SHP77 treated with DMSO at 0.1 percent for 48 hours (cell line): ENCODE measurements around the gene PUM2.
"Not testable (repeated sequence)": the region's sequence is repeated elsewhere in the genome, so short reads cannot be mapped to it uniquely, and the experiment has no call there.

Source experiments
- DNase-seq: peaks from one replicate; lab custom pipeline; 2025; lab: John Stamatoyannopoulos, UW

PUM2 gene

DNA sequence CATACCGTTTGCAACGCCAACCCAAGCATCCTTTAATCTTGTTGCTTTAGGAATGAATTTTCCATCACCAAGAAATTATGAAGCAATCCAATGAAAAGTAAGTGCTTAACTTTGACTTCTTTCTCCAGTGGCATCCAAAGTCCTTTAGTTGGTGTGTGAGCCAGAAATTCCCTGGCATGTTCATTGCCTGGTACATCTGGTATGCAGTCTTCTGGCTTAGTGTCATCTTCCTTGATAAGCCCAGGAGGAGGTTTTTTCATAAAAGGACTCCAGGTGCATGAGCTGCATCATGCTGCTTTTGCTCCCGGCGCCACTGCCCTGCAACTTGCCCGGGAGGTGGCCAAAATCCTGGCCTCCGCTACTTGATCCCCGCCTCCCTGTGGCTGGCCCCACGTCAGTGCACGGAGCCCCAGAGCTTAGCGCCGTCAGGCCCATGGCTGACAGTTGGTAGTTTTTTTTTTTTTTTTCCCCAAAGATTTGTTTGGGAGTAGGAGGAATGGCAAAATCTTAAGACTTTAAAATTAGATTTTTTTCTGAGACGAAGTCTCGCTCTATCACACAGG is 58.7 kb downstream of the PUM2 start:
- no peak for DNase-seq

- no peak for DNase-seq
Observed at GRCh38 chr2:20291106-20291564, 59.5 kb downstream of the PUM2 start.

- DNase-seq, result no peak
Observed at GRCh38 chr2:20288642-20289340, 61.9 kb downstream of the PUM2 start.

DNA sequence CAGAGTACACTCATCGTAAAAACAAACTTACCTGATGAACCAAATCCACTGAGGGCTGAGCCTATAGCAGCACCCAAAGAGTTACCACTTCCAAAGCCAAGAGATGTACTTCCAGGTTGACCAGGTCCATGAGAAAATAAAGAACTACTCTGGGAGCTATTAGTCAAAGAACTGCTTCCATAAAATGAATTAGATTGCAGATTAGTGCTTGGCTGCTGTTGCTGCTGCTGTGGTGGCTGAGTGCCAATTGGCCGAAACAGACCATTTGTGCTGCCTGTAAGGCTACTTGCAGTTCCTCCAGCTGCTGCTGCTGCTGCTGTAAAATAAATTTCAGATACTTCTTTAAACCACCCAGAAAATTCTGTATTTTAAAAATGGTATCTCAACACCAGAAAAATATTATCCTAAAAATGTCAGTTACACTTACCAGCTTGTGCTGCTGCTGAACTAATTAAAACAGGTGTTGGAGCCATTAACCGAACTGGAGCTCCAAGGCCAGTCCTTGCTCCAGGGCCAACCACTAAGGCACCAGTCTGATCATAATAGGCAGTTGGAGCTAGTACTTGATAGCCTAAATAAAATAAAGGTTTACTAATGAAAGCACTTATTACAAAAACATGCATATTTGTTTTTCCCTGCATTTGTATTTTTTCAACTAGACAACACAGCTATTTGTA is 67.6 kb downstream of the PUM2 start:
- no peak for DNase-seq

- DNase-seq, result no peak
Observed at GRCh38 chr2:20281876-20282275, 68.8 kb downstream of the PUM2 start.

DNA sequence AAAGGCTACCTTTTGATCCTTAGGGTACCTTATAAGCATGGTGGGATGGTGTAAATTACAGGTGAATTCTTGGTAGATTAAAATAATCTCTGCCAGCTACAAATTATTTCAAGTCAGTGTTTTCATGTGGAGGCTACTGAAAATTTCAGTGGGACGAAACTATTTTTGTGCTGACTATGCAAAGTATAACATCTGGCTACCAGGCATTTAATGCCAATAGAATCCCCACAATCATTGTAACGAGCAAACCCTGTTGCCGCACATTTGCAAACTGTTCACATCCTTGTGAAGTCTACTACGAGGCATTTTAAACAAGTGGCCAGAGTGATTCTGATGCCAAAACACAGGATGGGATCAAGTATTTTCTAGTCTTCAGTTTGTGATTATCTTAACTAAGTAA is 77.6 kb downstream of the PUM2 start:
- no peak for DNase-seq

DNA sequence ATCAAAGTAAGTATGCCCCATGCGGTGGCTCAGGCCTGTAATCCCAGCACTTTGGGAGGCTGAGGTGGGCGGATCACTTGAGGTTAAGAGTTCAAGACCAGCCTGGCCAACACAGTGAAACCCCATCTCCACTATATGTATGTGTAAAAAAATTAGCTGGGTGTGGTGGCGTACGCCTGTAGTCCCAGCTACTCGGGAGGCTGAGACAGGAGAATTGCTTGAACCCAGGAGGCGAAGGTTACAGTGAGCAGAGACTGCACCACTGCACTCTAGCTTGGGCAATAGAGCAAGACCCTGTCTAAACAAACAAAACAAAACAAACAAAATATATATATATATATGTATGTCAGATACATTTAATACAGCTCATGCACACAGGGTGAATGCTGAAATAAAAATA is 82.3 kb downstream of the PUM2 start:
- DNase-seq, result not testable (repeated sequence)

GRCh38 chr2:20267529-20267928 is 83.1 kb downstream of the PUM2 start:
- DNase-seq, result no peak

DNA sequence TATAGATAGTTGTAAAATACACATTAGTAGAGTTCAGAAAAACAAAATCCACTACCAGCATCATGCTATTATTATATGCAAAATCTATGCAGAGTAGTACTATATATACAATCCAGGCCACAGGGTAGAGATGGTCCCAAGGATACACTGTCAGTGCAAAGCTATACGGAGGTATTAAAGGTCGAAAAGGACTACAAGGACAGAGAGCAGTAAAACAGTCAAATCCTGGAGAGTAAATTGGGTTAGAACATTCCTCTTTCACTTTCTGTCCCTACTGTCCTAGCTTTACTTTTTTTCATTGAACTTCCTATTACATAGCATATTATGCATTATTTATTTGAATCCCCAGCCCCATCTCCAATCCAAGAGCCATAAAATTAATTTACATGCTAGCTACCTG is 86.0 kb downstream of the PUM2 start:
- DNase-seq, result no peak

DNA sequence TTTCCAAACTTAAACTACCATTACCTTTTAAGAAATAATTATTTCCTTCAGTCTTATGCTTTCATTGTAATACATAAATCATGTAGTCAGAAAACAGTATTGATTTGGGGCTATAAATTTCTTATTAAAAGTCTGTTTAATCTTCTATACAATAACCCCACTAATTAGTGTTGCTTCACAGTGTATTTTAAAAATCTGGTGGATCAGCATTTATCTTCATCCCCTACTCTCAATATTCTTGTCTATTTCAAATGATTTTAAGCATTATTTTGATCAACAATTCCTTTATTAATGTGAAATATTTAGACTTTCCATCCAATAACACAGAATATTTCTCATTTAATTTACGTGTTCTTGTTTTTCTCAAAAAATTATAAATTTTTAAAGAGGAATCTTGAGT is 93.2 kb downstream of the PUM2 start:
- DNase-seq, result no peak

- DNase-seq, result no peak
Observed at GRCh38 chr2:20254731-20255130, 95.9 kb downstream of the PUM2 start.

- no peak for DNase-seq
Observed at GRCh38 chr2:20250436-20250835, 100.2 kb downstream of the PUM2 start.

GRCh38 chr2:20249170-20249569 is 101.5 kb downstream of the PUM2 start:
- DNase-seq, result no peak

DNA sequence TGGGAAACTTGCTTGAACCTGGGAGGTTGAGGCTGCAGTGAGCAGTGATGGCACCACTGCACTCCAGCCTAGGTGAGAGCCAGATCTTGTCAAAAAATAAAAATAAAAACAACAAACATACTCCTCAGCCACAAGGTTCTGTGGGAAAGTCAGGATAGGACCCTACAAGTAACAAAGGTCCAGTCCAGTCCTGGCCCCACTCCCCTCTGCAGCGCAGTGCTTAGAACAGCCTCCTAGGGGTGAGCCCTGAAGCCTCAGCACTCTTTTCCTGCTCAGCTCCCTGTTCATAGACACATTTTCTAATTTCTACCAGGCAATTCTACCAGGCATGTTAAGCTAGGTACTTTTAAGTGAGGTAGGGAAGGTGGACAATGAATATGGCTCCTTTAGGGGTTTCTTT is 103.6 kb downstream of the PUM2 start:
- DNase-seq, result no peak

DNA sequence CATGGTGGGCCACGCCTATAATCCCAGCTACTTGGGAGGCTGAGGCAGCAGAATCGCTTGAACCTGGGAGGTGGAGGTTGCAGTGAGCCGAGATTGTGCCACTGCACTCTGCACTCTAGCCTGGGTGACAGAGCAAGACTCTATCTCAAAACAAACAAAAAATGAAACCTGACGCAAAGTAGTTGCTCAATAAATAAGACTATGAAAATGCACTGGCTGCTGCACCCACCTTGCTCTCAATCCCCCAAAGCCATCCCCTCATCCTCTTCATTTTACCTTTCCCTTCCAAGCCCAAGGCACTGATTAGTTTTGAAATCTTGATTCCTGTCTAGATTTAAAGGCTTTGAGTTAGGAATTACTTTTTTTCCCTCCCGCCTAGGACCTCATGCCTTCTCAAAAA is 107.0 kb downstream of the PUM2 start:
- not testable (repeated sequence) for DNase-seq

DNA sequence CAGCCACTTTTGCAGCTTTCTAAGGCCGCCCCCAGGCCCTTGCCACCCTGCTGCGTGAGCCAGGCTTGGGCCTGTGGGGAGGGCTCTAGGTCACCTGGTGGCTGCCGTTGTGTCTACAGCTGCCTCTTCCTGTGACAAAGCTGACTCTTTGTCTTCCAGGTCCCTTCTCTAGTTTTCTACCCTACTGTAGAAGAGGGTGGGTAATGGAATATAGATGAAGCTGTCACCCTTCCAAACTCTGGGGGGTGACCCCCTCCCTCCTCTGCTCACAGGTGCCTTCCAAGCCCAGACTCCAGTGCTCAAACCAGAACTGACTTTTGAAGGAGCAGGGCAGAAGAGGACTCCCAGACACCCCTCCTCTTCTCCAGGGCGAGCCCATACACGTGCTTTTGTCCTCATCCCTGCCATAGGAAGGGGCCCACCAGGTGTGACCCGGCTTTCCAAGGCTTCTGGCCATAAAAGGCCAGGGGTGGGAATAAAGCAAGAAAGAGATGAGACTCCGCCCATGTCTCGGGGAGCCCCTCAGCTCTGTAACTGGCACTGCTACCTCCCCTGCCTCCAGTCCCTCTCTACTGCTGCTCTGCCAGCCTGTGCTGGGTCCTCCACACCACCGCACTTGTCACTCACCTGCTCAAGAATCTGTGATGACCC is 107.8 kb downstream of the PUM2 start:
- DNase-seq, result no peak

DNA sequence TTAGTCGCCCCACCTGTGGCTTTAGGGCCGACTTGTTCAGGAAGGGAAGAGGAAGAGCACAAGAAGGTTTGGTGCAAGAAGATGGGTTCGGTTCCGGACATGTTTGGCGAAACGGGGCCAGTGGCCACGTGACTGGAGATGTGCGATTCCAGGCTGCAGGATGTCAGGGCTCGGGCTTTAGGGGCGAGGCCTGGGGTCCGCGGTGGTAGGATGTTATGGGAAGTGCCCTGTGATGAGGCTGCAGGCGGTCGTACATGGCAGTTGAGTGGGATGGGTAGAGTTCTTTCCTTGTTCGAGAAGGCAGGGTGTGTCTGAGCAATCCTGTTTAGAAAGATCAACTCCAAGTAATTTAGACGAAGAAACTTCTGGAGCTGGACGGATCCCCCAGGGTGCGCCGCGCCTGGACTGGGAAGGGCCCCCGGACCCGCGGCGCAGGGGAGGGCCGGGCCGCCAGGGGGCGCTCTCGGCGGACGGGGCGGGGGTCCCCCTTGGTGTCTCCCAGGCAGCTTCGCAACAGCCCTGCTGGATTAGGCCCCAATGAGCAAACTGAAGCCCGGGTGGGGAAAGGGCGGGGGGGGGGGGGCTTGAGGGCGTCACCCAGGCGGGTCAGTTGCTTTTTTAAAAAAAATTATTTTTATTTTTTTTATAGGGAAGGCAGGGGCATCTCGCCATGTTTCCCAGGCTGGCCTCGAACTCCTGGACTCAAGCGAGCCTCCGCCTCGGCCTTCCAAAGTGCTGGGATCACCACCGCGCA is 108.5 kb downstream of the PUM2 start:
- DNase-seq, result no peak

DNA sequence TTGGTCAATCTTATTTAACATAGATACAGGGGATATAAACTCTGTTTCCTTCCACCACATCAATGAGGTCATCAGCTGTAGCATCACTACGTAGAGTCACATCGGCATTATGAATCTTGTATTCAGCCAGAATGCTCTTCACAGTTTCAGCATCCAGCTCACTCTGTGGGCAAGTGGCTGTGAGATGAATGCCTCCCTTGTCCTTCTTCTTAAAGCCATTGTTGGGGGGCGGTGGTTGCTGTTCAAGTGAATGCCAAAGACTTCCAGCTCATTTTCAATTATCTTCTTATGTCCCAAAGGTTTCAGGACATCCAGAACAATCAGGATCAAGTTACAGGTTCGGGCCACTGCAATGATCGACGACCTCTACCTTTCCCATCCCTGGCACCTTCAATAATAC is 110.4 kb downstream of the PUM2 start:
- not testable (repeated sequence) for DNase-seq

DNA sequence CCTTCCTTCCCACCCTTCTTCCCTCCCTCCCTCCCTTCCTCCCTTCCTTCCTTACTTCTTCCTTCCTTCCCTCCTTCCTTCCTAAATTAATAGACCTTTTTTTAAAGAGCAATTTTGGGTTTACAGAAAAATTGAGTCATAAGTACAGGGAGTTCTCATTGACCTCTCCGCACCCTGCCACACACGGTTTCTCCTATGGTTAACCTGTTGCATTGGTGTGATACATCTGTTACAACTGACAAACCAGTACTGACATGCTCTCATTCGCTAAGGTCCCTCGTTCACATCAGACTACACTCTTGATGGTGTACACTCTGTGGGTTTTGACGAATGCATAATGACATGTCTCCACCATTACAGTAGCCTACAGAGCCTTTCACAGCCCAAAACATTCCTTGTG is 114.1 kb downstream of the PUM2 start:
- no peak for DNase-seq

DNA sequence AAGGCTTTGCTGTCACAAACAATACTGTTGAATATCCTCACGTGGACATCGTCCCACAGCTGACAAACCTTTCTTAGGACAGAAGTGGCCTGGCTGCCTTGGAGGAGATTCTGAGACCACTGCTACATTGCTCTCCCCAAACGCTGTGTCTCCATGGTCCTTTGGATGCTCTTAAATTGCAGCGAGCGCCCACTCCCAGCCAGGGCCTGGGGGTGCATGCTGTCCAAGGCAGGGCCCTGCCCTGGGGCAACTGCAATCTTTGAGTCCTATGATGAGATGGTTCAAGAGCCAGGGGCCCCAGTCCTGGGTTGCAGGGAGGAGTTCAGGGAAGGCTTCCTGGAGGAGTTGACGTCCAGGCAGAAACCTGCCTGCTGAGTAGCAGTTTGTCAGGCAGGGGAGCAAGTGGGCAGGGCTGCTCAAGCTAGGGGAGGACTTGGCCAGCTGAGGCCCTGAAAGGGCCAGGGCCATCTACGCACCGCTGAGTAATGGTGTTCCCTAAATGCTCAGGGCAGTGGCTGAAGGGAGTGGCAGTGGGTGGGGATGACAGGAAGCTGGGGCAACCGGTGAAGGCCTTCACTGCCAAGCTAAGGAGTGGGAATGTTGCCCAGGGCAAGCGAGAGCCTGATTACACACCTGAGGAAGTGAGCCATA is 114.9 kb downstream of the PUM2 start:
- DNase-seq, result no peak

DNA sequence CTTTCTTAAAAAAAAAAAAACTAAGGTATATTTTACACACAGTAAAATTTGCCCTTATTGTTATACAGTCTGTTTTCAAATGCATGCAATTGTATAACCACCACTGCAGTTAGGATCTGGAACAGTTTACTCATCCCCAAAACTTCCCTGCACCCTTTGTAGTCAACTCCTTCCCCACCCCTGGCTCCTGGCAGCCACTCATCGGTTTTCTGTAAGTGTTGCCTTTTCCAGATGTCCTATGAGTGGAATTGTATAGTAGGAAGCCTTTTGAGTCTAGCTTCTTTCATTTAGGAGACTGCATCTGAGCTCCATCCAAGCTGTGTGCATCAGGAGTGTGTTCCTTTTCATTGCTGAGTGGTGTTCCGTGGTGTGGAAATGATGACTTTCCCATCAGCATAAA is 116.0 kb downstream of the PUM2 start:
- not testable (repeated sequence) for DNase-seq

DNA sequence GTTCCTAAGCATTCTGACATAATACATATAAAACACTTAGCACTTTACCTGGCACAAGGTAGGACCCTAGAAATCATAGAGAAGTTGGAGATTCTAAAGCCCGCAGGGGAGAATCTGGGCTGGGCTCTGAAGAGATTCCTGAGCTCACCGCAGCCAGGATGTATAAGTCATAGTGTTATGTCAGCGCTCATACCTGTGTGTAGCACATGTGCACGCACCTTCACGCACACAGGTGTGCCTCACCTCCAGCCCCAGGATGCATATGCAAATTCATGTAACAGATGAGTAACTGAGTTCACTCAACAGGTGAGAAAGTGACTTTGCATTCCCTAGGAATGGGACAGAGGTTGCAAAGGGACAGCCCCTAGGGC is 117.8 kb downstream of the PUM2 start:
- DNase-seq, result no peak
